Suprapubic skin (tissue), 4 donors: Measurements from ENCODE around the gene PPP6R2.

ENCODE experiments used
- CTCF ChIP-seq, 2 donors: fragments of 200-600 bp in 1 of 2; fragments of 450-650 bp in 1 of 2; sonication (generic) in 1 of 2; IDR thresholded peaks; one replicate each; pipeline ENCODE4 v1.5.1; 2016 to 2019; ENCODE audit warnings: antibody characterized with exemption in 2 of 2, mild to moderate bottlenecking in 1 of 2, moderate library complexity in 1 of 2
- POLR2A ChIP-seq, 2 donors: fragments of 450-650 bp; IDR thresholded peaks; one replicate each; pipeline ENCODE4 v1.6.1; 2017; ENCODE audit warnings: antibody characterized with exemption in 2 of 2, mild to moderate bottlenecking in 2 of 2, moderate library complexity in 2 of 2
- POLR2AphosphoS5 ChIP-seq, 3 donors: sonication (generic); formaldehyde crosslinking; IDR thresholded peaks; one replicate each; pipeline ENCODE4 v1.6.1; 2017; ENCODE audit warnings: antibody characterized with exemption in 3 of 3

GRCh38 chr22:50347157-50347556, 4.0 kb downstream of the PPP6R2 start:
- no peak for TF ChIP-seq POLR2A (IDR thresholded peaks at IDR 0.05)
- no peak for TF ChIP-seq CTCF (IDR thresholded peaks at IDR 0.05)
- TF ChIP-seq POLR2AphosphoS5 (IDR thresholded peaks at IDR 0.05) = no peak
